ENCODE measurements around the gene DCUN1D3.

The DCUN1D3 gene

GRCh38 chr16:20918486-20919239 is 18.5 kb upstream of the DCUN1D3 start:
- peak; percentile 60 for DNase-seq

GRCh38 chr16:20916942-20917341 is 16.8 kb upstream of the DCUN1D3 start:
- no peak for DNase-seq

- no peak for DNase-seq
These were observed 16.1 kb upstream of the DCUN1D3 start for GRCh38 chr16:20916289-20916688.

GRCh38 chr16:20911361-20911760 is 11.2 kb upstream of the DCUN1D3 start:
- peak; percentile 47 for DNase-seq

GRCh38 chr16:20910781-20911321 is 10.7 kb upstream of the DCUN1D3 start:
- DNase-seq, result peak; percentile 93

GRCh38 chr16:20906341-20907255 is 6.4 kb upstream of the DCUN1D3 start:
- DNase-seq, result peak; percentile 95

- DNase-seq, result no peak
These were observed 5.4 kb upstream of the DCUN1D3 start for GRCh38 chr16:20905576-20905975.

- DNase-seq, result peak; percentile 79
These were observed 4.4 kb upstream of the DCUN1D3 start for GRCh38 chr16:20904507-20905081.

- no peak for DNase-seq
These were observed 3.8 kb upstream of the DCUN1D3 start for GRCh38 chr16:20903899-20904506.

GRCh38 chr16:20903116-20903898 is 3.1 kb upstream of the DCUN1D3 start:
- no peak for DNase-seq

- DNase-seq, result no peak
These were observed 2.3 kb upstream of the DCUN1D3 start for GRCh38 chr16:20902426-20902825.

- DNase-seq, result peak; percentile 37
These were observed 1.4 kb upstream of the DCUN1D3 start for GRCh38 chr16:20901436-20902112.

GRCh38 chr16:20901068-20901435 is 894 bp upstream of the DCUN1D3 start:
- DNase-seq, result no peak

GRCh38 chr16:20899477-20900298 is 470 bp downstream of the DCUN1D3 start:
- no peak for DNase-seq

GRCh38 chr16:20899071-20899470 is 1.1 kb downstream of the DCUN1D3 start:
- DNase-seq, result peak; percentile 85

GRCh38 chr16:20897922-20898321 is 2.2 kb downstream of the DCUN1D3 start:
- DNase-seq, result no peak

- peak; percentile 28 for DNase-seq
These were observed 2.8 kb downstream of the DCUN1D3 start for GRCh38 chr16:20897253-20897897.

- no peak for DNase-seq
These were observed 5.8 kb downstream of the DCUN1D3 start for GRCh38 chr16:20894388-20894787.

- no peak for DNase-seq
These were observed 10.4 kb downstream of the DCUN1D3 start for GRCh38 chr16:20889625-20890275.
